Pons (tissue), 1 donor: ENCODE data around the gene FXYD3.
"Not testable (repeated sequence)": the region's sequence is repeated elsewhere in the genome, so short reads cannot be mapped to it uniquely, and the experiment has no call there.

Source experiments
- DNase-seq: peaks from one replicate; pipeline ENCODE4 v3.0.0-alpha.2; 2016; ENCODE audit warnings: low spot score

FXYD3 gene

DNA sequence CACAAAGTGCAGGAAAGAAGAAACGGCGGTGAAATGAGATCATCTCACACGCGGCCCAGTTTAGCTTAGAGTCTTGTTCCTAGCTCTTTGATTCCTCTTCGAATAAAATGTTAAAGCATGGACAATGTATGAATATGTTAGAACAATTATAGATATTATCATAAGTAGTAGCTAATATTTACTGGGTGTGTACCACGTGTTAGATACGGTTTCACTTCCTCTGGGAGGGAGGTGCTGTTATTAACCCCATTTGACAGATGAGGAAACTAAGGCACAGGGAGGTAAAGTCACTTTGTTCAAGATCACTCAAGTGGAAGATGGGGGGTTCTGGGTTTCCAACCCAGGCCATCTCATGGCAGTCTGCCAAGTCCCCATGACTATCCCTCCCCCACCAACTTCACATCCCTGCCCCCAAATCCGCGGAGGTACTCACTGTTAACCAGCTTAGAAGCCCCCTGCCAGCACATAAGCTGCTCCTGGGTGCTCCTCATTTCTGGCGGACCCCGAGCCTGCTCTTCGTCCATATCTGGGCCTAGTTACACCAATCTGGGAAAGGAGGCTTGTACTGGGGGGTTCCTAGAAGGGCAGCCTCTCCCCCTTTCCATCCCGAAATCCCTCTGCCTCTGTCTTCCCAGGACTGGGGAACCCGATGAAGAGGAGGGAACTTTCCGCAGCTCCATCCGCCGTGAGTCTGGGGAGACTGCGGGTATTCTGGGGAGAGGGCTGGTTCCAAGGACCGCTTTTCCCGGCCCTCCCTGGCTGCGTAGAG, 26.4 kb downstream of the FXYD3 start:
- DNase-seq = no peak

DNA sequence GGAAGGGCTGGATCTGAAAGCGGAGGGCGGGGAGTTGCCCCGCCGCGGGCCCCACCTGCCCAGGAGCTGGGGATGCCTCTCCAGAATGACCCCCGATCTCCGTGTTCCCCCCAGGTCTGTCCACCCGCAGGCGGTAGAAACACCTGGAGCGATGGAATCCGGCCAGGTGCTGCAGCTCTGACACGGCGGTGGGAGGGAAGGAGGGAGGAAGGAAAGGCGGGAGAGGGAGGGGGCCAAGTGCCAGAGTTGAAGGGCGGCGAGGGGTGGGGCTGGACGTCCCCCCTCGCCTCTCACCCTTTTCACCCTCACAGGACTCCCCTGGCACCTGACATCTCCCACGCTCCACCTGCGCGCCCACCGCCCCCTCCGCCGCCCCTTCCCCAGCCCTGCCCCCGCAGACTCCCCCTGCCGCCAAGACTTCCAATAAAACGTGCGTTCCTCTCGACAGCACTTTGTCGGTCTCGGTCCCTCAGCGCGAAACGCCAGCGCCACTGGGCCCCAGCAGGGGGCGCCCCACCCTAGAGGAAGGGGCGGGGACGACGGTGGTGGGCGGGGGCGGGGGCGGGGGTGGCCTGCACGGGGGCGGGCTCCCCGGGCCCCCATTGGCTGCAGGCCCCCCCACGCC, 27.1 kb downstream of the FXYD3 start:
- DNase-seq = no peak

DNA sequence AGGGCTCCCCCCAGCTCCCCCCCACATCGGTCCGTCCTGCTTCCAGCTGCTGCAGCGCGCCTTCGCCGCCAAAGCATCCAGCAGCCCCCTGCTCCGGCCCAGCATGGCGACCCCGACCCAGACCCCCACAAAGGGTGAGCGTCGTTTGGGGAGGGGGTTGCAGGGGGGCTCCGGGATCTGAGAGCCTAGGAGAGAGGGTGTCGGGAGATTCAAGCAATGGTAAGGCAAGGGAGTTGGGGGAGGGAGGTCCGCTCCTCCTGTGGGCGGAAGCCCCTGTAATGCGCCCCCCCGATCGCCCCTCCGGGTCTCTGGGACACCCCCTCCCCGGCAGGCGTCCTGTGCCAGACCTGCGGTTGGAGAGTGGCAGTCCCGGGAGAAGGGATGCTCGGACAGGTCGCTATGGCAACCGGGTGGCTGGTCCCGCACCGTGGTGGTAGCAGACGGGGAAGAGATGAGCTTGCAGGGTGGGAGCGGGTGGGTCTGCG, 27.6 kb downstream of the FXYD3 start, which contains the start of gene FXYD7:
Gene FXYD7 (plus strand): TSS at position 25 of the 485 bp plus-strand sequence. CDS start 79 bp downstream, at position 104.
- DNase-seq = no peak

DNA sequence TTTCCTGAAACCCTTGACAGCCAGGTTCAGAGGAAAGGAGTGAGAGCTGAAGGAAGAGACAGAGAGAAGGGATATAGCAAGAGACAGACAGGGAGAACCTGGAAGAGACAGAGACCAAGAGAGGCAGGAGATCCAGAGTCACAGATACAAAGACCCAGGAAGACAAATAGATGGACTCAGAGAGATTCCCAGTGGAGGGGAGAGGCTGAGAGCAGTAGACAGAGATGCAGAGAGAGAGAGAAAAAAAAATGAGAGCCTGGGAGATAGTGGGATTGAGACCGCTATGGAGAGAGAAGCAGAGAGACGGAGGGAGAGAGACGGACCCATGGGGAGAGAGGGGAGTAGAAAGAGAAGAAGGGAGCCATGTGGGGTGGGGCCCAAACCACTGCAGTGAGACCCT, 28.2 kb downstream of the FXYD3 start:
- DNase-seq = no peak

DNA sequence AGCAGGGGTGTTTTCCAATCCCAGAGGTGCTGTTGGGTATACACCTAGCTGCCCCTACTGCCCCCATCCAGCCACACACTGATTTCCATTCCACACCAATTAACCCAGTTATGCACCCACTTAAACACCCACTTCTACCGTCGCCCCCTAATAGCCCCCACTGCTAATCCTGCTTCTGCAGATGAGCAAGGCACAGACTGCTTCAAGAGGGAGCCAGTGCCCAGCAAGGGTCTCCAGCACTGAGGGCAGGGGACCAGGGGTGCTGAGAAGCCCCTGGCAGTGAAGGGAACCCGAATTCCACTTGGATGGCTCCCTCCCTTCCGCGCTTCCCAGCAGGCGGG, 28.6 kb downstream of the FXYD3 start:
- no peak for DNase-seq

DNA sequence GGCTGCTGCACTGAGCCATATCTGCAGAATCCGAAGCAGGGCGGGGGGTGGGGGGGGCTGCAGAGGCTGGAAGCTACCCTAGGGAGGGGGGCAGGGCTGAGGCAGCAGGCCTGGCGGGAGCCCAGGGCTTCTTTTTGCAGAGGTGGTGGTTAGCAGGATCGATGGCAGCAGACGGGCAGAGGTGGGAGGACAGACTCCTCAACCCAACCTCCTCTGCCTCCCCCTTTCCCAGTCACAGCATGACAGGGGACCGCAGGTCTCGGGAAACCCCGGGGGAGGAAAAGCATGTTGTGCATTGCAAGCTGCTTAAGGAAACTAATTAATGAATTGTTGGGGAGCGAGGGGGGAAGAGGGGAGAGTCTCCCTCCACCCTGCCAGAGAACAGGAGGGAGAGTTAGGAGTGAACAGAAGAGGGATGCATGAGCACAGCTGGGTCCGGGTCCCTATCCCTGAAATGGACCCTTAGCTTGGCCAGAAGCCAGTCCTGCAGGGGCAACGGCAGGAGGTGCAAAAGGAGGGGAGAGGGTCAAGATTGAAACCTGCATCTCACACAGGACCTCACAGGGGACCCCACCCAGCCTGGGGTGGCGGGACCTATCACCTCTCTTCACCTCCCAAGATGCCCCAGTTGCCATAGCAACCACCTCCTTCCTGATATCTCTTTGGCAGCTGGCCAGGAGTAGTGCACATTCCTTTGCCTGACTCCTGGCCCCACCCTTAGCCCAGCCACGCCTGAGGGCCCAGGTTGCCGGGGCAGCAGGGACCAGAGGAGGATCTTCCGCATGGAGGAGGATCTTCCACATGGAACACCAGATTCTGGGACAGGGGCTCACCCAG, 29.2 kb downstream of the FXYD3 start:
- DNase-seq = no peak

DNA sequence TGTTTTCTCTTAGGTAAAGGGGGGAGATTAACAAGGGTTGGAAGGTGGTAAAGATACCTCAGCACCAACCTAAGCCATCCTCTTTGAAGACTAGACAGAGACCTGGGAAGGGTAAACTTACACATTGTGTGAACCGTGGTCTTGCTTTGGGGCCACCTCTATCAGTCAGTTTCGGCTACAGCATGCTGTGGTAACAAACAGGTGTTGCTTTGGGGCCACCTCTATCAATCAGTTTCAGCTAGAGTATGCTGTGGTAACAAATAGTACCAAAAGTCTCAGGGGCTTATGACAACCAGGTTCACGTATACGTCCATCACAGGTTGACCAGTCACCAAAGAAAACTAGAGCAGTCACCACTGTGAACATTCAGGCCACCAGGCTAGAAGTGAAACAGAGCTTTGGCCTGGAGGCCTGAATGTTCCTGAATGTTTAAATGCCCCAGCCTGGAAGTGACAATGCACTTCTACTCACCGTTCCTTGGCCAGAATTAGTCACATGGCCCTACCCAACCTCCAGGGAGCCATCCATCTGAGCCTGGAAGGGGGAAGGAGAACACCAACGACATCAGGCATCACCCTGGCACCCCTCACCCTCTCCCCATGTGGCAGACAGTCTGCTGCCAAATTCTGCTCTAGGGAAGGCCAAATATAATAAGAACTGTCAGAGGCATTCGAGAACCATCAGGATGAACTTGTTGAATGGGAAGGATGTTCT, 31.3 kb downstream of the FXYD3 start:
- DNase-seq = no peak

DNA sequence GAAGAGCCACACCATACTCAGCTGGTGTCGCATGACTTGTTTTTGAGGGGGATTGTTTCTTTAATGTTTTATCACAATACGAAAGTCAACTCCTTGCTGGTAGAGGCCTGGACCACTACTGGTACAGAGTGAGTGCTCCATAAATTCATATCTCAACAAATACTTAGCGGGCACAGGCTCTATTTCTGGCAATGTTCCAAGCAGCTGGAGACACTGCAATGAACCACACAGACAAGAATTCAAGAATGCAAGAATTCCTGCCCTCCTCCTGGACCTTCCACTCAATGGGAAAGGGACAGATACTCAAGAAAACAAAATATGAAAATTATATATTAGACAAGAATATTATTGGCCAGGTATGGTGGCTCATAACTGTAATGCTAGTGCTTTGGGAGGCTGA, 33.8 kb downstream of the FXYD3 start:
- DNase-seq = no peak

DNA sequence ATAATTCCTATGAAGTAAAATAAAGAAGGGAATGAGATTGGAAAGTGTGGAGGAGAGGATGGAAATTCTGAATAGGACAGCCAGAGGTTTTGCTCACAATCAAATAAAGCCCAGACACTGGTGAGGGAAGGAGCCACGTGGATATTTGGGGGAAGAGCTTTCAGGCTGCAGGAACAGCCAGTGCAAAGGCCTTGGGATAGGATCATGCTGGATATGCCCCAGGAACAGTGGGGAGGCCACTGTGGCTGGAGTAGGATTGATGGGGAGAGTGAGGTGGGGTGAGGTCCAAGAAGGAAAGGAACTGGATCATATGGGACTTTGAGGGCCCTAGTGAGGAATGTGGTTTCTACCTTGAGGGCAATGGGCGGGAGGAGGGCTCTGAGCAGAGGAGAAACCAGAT, 34.8 kb downstream of the FXYD3 start:
- DNase-seq = no peak

DNA sequence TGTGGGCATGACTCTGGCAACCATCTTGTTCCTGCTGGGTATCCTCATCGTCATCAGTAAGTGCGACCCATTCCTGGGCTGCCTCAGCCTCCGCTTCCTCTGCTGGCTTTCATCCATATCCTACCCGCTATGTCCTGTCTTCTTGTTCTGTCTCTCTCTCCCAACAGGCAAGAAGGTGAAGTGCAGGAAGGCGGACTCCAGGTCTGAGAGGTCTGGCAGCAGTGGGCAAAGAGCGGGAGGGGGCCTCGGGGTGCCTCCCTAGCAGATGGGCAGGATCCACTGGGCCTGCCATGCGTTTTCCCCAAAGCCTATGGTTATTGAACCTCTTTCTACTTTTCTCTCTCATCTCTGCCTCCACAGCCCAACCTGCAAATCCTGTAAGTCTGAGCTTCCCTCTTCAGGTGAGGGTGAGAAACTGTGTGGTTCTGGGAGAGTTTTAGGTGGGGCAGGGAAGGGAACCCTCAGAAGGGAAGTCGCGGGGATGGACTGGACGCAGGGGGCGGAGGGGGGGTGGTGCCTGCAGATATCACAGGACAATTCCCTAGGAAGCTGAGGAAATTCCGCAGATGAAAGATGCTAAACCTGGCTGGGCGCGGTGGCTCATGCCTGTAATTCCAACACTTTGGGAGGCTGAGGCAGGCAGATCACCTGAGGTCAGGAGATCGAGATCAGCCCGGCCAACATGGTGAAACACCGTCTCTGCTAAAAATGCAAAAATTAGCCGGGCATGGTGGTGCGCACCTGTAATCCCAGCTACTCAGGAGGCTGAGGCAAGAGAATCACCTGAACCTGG, 35.8 kb downstream of the FXYD3 start:
- DNase-seq = no peak

DNA sequence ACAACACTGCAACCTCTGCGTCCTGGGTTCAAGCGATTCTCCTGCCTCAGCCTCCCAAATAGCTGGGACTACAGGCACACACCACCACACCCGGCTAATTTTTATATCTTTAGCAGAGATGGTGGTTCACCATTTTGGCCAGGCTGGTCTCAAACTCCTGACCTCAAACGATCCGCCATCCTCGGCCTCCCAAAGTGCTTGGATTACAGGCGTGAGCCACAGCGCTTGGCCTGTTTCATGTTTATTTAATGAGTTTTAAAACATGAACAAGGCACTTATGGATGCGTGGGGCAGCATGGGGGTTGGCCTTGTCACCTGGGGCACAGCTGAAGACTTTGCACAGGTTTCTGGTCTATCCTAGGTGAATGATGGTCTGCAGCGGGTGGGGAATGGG, 37.5 kb downstream of the FXYD3 start:
- not testable (repeated sequence) for DNase-seq

DNA sequence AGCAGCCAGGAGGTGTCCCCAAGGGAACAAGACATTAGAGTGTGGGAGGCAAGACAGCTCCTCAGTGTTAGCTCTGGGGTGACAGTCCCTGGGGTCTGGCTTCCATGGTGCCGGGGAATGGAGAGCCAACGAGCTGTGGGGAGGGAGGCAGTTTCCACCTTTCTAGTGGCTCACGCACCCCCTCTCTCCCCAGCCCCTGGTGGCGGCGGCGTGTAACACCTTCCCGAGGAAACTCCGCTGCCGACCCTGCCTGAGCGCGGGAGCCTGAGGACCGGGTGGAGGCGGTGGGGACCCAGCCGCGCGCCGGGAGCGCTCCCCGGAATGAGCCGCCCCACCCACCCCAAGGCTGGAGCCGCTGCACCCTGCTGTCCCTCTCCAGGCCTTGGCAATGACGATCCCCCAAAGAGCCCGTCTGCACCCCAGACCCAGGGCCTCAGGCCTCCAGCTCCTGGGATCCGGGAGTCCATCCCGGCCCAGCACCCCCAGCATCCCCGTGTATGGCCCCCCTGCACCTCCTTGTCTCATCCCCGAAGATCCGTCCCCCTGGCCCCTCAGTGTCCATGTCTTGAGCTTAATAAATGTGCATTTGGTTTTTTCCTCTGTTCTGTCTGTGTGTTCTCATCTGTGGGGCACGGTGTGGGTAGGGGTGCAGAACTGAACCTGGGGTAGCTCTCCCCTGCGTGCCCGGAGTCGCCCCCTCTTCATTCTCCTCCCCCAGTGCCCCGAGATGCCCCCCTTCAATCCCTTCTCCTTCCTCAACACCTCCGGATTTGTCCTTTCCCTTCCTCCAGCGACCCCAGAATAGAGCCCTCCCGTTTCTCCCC, 38.3 kb downstream of the FXYD3 start:
- no peak for DNase-seq

DNA sequence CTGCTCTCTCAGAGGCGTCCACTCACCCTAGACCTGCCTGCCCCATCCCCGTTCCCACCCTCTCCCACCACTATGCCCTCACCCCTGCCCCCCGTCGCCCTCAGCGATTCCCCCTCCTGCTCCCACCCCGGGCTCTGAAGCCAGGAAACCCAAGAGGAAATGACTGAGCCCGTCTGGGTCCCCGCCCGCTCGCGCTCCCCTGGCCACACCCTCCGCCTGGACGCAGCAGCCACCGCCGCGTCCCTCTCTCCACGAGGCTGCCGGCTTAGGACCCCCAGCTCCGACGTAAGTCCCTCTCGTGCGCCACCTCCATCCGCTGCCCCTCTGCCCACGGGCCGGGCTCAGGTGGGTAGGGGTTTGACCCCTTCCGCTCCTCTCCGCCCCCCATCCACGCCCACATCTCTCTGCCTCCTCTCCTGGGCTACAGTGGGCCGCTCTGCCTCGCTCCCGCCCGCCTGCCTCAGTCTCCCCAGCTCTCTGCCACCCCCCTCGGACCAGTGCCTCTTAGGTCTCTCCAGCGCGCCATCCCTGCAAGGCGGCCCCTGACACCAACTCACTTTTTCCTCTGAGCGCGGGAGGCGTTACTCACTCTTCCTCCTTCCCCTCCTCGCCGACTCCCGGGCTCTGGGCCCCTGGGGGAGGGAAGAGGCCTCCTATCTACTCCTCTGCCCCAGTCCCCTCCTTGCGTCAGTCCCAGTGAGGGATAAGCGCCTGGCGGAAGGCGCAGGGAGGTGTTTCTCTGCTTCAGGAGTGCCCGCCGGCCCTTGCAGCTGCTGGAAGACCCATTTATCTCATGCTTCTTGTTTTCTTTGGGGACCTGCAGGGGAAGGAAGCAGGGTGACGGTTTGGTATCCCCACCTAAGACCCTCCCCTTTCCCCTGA, 39.1 kb downstream of the FXYD3 start, which contains the start of gene FXYD5:
Gene FXYD5 (plus strand): TSS at position 211 of the 882 bp plus-strand sequence. CDS start 816 bp downstream, outside the sequence.
- no peak for DNase-seq

DNA sequence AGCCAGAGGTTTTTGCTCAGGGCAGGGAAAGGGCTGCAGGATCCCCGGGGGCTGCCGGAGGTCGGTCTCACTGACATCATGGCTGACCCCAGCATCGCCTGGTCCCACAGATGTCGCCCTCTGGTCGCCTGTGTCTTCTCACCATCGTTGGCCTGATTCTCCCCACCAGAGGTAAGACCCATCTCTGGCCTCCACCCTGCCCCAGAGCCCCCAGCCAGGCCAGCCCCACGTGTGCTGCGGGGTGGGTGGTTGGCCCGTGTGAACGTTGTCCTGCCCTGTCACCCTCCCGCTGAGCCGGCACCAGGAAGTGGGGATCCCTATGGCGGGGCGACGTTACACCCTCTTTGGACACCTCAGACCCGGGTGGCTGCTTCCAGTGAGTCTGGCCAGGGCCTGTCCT, 39.8 kb downstream of the FXYD3 start:
- DNase-seq = no peak

DNA sequence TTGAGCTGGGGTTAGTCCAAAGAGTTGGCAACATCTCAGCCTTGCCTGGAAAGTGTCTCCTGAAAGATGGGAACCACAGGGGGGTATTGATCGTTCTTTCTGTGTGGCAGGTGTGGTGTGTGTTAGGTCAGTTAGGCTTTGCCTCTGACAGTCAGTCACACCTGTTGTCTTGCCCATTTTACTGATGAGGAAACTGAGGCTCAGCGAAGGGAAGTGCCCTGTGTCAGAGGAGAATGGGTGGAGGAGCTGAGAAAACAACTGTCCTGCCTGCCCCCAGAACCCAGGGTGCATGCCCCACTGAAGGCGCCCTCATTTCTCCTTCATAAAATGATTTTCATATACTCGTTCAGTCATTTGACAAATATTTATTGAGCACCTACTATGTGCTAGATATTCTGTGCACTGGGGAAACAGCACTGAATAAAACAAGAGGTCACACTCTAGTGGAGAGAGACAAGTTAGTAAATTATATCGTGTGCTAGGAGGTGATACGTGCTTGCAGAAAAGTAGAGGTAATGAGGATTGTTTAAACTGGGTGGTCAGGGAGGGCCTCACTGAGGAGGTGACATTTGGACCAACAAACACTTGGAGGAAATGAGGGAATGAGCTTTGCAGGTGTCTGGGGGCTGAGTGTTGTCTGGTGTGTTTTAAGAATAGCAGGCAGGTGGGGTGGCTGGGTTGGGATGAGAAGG, 40.5 kb downstream of the FXYD3 start:
- no peak for DNase-seq

DNA sequence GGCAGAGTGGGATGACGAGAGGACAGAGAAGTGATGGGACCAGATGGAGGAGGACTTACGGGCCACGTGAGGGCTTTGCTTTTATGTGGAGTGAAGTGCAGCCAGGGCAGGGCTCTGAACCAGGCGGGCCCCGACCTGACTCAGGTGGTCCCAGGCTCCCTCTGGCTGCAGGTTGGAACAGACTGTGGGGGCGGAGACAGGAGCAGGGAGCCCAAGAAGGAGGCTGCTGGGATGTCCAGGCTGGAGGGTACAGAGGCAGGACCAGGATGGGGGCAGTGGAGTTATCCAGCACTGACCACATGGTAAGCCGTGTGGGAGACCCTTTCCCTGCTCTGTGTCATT, 41.0 kb downstream of the FXYD3 start:
- no peak for DNase-seq

DNA sequence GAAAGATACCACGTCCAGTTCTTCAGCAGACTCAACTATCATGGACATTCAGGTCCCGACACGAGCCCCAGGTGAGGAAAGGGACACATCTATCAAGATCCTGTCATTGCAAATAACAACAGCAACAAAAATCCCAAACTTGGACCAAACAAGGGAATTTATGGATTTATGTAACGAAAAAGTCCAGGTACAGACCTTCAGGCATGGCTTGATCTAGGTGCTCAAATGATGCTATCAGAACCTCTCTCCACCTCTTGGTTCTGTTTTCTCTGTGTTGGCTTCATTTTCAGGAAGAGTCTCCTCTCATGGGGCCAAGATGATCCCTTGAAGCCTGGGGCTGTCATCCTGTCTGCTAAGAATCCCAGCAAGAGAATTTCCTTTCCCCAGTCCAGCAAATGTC, 41.8 kb downstream of the FXYD3 start:
- DNase-seq = no peak

DNA sequence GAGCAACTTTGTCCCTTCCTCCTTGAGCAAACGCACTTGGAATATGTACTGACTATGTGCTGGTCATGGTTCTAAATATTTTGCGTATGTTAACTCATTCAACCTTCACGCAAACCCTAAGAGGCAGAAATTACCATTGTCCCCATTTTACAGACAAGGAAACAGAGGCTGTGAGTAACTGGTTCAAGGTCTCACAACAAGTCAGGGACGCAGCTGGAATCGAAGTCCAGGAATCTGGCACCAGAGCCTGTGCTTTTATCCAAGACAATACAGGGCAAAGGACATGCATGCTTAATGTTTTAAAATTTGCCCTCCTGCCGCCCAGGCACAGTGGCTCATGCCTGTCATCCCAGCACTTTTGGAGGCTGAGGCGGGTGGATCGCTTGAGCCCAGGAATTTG, 44.0 kb downstream of the FXYD3 start:
- no peak for DNase-seq
